Right cardiac atrium (tissue), 5 donors: ENCODE results near the gene FURIN. TPM values are rescaled to one million over a fixed set of nuclear protein-coding genes. Genes with fewer than 3 reads are reported as not detected.

Experiments
- ATAC-seq, 2 donors: fragments of 200-7000 bp; cut with Tn5 transposase; one replicate each; pipeline versions ENCODE4 v1.8.0 to v1.9.1; 2020; ENCODE audit warnings: moderate library complexity in 2 of 2, mild to moderate bottlenecking in 1 of 2
- DNase-seq, 3 donors: peaks; one replicate each; pipeline ENCODE4 v3.0.0-alpha.2; 2020
- H3K27ac ChIP-seq: one replicate; pipeline ENCODE4 v1.5.1; 2013; ENCODE audit warnings: mild to moderate bottlenecking, low read length, control low read depth, moderate library complexity
- H3K27me3 ChIP-seq: one replicate; pipeline ENCODE4 v1.6.1; 2013; ENCODE audit not compliant: control insufficient read depth, insufficient read depth
- H3K4me1 ChIP-seq: one replicate; pipeline ENCODE4 v1.6.1; 2013; ENCODE audit warnings: low read length; ENCODE audit not compliant: control insufficient read depth, insufficient read depth
- H3K4me3 ChIP-seq: one replicate; pipeline ENCODE4 v1.5.1; 2013; ENCODE audit warnings: low read length, control low read depth
- H3K9me3 ChIP-seq: one replicate; pipeline ENCODE4 v1.6.1; 2013; ENCODE audit warnings: low read length; ENCODE audit not compliant: control insufficient read depth
- WGBS: extraction: QIAGEN DNeasy Blood & Tissue Kit; methylation state at CpG from one replicate; pipeline ENCODE4 v1.1.7; 2013; 5-methylcytosine and 5-hydroxymethylcytosine counted together
- intact Hi-C, 4 donors: fragments of 100-400 bp; cut with DNase I; formaldehyde crosslinking; loops; one replicate each; pipeline versions ENCODE4 v1.11.0 to v1.14.0; 2022 to 2023
- polyA plus RNA-seq: library from polyadenylated mRNA; stranded (reverse); fragments of 200-250 nt; gene quantifications from one replicate; pipeline ENCODE4 v1.2.3, GENCODE V29; 2013
- total RNA-seq, 4 donors: library from RNA; stranded (reverse); fragmentation: NEBNext Ultra II Directional; extraction: Animal tissue kit (Norgen Biotek cat#: 25700); gene quantifications; one replicate each; pipeline ENCODE4 v1.2.1, GENCODE V29; 2021
- donor health status: healthy with polysubstance abuse.
- donor health status: DM: no; HTN: yes; CAD: no.
- donor health status: DM: no; HTN: no; CAD: no.
- donor health status: DM: no; HTN: yes; CAD: no; lungs with severe emphysema.
- donor health status: DM: yes; HTN: yes; CAD: no.

Gene FURIN
- total and polyA plus RNA-seq, 5 donors = 57.4 to 69.0 (median 60.1) TPM

DNA sequence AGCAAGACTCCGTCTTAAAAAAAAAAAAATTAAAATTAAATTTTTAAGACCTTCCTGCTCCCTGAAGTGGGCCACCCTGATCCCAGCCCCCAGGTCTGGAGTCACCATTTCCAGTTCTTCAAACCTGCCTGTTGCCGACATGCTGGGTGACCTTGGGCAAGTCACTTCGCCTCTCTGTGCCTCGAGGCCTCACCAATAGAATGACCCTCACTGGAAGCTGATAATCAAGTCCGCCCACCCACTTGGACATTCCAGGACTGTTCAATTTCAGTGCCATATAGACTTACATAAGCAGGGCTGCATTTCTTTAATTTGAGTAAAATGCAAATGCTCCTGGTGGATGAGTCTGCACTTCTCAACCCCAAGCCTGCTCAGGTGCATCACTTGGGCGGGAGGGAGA, 39.3 kb upstream of the FURIN start:
- ATAC-seq (no peak), DNase-seq (no peak)
- WGBS = 89% methylated on average over 6 of the region's 6 CpGs
- H3K27ac ChIP-seq = no peak overlapping the region
- intact Hi-C loops = no loop called here
- H3K27me3 ChIP-seq = no peaks in the 10 kb centered on the region
- H3K4me3 ChIP-seq = no peak overlapping the region
- H3K4me1 ChIP-seq = no peaks in the 10 kb centered on the region
- no peaks in the 10 kb centered on the region for H3K9me3 ChIP-seq

DNA sequence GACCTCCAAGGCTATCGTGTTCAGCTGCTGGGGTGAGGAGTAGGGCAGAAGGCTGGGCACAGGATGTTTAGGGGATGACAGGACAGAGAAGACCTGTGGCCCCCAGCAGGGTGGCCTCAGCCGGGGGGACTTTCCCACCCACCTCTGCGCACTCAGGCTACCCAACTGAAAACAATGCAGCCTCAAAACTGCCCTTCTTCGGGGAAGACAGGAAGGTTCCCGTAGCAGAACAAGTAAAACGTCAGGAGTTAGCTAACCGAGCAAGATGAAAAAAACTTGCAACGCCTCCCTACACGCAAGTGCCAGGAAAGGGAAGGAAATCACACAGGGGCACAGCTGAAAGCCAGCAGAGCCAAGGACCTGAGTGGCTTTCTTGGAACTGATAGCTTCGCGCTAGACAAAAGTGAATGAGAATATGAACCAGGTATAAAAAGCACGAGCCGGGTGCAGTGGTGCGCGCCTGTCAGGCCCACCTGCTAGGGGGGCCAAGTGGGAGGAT, 38.4 kb upstream of the FURIN start:
- 59% methylated on average over 15 of the region's 15 CpGs for WGBS
- no peak overlapping the region for H3K4me3 ChIP-seq
- DNase-seq = no peak
- H3K27ac ChIP-seq = no peak overlapping the region
- H3K9me3 ChIP-seq = no peaks in the 10 kb centered on the region
- no peaks in the 10 kb centered on the region for H3K27me3 ChIP-seq
- intact Hi-C loops = no loop called here
- peak; percentile 54 to 72 for ATAC-seq
- no peaks in the 10 kb centered on the region for H3K4me1 ChIP-seq

DNA sequence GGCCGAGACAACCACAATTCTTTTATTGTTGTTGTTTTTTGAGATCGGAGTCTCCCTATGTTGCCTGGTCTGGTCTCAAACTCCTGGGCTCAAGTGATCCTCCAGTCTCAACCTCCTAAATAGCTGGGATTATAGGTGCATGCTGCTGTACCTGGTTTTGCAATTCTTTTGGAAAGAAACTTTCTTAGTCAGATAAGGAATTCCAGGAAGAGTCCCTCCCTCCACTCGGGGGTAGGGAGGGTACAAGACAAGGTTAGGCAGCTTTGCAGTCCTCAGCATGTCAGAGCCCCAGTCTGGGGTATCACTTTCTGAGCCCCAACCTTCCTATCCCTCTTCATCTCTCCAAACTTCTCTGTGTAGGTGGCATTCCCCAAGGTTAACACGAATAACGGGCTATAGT, 33.8 kb upstream of the FURIN start:
- Histone ChIP-seq H3K27ac (no peak overlapping the region), H3K4me3 (no peak overlapping the region), H3K27me3 (no peaks in the 10 kb centered on the region), H3K9me3 (no peaks in the 10 kb centered on the region), H3K4me1 (no peaks in the 10 kb centered on the region)
- ATAC-seq (no peak), DNase-seq (no peak)
- 84% methylated on average over 5 of the region's 5 CpGs for WGBS
- intact Hi-C loops = no loop called here

DNA sequence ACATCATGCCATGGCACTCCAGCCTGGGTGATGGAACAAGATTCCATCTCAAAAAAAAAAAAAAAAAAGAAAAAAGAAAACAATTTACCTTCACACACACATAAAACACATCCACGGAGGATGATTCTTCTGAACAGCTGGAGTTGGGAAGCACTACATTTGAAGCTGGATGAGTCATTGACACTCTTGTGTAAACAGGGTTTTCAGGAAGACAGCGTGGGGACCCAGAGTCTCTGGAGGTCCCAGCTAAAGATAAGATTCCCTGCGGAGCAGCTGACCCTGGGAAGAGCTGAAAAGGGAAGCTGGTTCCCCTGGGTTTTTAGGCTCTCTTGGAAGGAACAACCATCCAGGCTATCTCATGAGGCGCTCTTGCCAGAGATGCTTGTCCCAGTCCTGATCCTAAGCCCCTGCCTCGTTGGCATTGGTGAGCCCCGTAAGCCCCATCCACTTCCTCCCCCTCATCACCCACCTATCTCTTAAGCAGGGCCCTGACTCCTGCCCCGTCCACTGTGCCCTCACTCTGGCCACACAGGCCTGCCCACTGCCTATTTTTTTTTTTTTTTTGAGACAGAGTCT, 32.0 kb upstream of the FURIN start:
- H3K4me3 ChIP-seq = no peak overlapping the region
- H3K27me3 ChIP-seq = no peaks in the 10 kb centered on the region
- 53% methylated on average over 7 of the region's 7 CpGs for WGBS
- intact Hi-C loops = no loop called here
- DNase-seq = no peak
- no peaks in the 10 kb centered on the region for H3K9me3 ChIP-seq
- no peaks in the 10 kb centered on the region for H3K4me1 ChIP-seq
- peak in 1 of 2 donors; percentile 45 for ATAC-seq
- no peak overlapping the region for H3K27ac ChIP-seq

DNA sequence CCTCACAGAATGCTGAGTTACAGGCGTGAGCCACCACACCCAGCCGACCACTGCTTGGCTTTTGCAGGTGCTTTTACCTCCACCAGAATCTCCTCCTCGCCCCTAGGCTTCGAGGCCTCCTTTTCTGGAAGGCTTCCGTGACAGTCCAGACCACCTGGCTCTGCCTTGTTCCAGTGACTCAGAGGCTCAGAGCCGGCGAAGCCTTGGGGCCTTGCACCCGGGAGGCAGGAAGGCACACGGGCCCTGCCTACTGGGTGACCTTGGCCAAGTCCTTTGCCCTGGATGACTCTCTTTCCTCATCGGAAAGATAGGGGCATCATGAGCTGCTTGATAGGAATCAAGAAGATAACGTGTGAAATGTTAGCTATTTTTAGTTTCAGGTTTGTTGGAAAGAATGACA, 31.3 kb upstream of the FURIN start:
- H3K4me1 ChIP-seq = no peaks in the 10 kb centered on the region

DNA sequence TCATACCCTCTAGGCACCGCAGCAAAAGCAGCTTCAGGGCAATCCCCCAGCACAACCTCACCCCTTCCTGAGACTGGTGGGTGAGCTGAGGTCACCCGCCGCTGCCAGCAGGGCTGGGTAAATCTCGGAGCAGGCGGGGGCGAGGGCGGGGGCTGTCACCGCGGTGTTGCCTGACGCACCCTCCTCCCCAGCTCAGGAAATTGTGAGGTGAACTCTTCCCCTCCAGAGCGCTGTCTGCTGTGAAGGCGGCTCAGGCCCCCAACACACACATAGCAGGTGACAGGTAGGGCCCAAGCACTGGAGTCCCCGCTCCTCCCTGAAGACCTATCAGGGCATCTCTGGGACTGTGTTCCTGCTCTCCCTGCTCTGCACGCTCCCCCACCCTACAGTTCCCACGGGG, 30.2 kb upstream of the FURIN start:
- H3K4me3 ChIP-seq = no peak overlapping the region
- H3K27ac ChIP-seq = no peak overlapping the region
- WGBS = 71% methylated on average over 15 of the region's 15 CpGs
- ATAC-seq (no peak), DNase-seq (no peak)
- intact Hi-C loops = no loop called here
- no peaks in the 10 kb centered on the region for H3K9me3 ChIP-seq
- H3K4me1 ChIP-seq = no peaks in the 10 kb centered on the region
- no peaks in the 10 kb centered on the region for H3K27me3 ChIP-seq

More for the DNA sequence above, 31.3 kb upstream of the FURIN start:
- intact Hi-C loops = no loop called here
- no peak for DNase-seq
- Histone ChIP-seq H3K4me3 (no peak overlapping the region), H3K27ac (no peak overlapping the region), H3K9me3 (no peaks in the 10 kb centered on the region), H3K27me3 (no peaks in the 10 kb centered on the region)
- WGBS = 83% methylated on average over 11 of the region's 11 CpGs
- no peak for ATAC-seq

DNA sequence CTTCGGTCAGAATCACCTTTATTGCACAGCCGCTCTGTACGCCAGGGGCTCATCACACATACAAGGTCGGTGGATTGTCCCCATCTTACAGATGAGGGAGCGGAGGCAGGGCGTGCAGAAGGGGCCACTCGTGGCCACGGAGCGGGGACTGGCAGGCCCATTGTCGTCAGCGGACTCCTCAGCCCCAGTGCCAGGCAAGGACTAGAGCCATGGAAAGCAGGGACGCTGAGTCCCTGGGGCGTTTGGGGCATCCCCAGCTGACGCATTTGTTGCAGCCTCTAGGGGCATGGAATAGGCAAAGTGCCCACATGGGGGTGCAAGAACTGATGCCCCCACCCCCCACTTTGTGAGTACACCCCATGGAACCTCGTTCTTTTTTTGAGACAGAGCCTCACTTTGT, 29.8 kb upstream of the FURIN start:
- DNase-seq (no peak), ATAC-seq (no peak)
- H3K4me1 ChIP-seq = no peaks in the 10 kb centered on the region
- intact Hi-C loops = no loop called here
- H3K9me3 ChIP-seq = no peaks in the 10 kb centered on the region
- no peak overlapping the region for H3K27ac ChIP-seq
- H3K27me3 ChIP-seq = no peaks in the 10 kb centered on the region
- H3K4me3 ChIP-seq = no peak overlapping the region
- 91% methylated on average over 15 of the region's 15 CpGs for WGBS

DNA sequence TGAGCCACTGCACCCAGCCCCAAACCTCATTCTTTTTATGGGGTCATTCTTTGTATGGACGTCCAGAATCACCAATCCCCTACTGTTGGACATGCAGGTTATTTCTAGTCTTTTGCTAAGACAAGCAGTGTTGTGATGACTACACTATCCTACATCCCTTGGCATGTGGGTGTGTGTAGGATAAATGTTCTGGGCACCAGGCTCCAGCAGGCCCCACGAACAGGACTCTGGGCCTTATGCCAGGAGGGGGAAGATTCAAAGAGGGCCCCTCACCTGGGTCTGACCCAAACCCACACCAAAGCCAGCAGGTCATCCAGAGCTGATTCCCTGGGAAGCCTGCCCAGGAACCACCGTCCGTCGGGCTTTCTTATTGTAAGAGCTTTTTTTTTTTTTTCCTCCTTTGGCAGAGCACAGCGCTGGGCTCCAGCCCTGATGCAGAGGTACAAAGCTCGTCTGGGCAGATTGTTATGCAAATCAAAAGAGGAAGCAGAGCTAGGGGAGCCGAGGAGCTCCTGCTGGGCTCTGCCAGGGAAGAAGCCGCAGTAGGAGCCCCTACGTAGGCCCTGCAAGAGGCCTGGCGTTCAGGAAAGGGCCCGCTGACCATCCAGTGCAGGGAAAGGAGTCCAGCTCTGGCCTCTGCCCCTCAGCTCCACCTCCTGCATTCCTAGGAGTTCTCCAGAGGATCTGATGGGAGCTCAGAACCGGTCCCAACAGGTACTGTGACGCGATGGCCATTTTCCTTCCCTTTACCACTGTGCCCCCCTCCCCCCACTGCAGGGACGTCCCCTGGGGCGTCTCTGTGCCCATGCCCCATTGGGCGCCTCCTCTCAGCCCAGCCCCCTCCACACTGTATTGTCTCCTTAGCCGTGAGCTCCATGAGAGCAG, 29.0 kb upstream of the FURIN start:
- Histone ChIP-seq H3K4me1 (no peaks in the 10 kb centered on the region), H3K9me3 (no peaks in the 10 kb centered on the region), H3K27ac (no peak overlapping the region), H3K4me3 (no peak overlapping the region), H3K27me3 (no peaks in the 10 kb centered on the region)
- ATAC-seq (peak; percentile 63 to 72), DNase-seq (no peak)
- intact Hi-C loops = no loop called here
- 58% methylated on average over 19 of the region's 19 CpGs for WGBS

DNA sequence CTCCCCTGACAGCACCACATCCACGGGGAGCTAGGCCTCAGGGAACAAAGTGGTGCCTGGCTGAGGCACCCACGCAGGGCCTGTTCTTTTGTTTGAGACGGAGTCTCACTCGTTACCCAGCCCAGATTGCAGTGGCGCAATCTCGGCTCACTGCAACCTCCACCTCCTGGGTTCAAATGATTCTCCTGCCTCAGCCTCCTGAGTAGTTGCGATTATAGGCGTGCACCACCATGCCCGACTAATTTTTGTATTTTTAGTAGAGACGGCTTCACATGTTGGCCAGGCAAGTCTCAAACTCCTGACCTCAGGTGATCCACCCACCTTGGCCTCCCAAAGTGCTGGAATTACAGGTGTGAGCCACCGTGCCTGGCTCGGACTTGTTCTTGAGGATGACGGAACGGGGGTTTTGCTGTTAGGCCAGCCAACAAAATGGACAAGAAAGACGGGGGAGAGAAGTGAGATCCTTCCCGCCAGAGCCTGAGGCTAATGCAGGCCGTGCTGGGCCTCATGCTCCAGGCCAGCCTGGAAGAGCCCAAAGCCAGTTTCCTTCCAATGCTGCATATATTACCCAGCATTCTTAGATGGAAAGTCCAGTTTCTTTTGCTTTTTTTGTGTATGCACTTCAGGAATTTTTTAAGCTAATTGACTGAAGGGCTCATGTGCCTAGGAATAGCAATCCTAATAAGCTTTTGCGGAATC, 28.1 kb upstream of the FURIN start:
- H3K27ac ChIP-seq = no peak overlapping the region
- no peaks in the 10 kb centered on the region for H3K27me3 ChIP-seq
- no peak overlapping the region for H3K4me3 ChIP-seq
- intact Hi-C loops = no loop called here
- H3K4me1 ChIP-seq = no peaks in the 10 kb centered on the region
- ATAC-seq (no peak), DNase-seq (no peak)
- no peaks in the 10 kb centered on the region for H3K9me3 ChIP-seq
- WGBS = 94% methylated on average over 18 of the region's 18 CpGs

DNA sequence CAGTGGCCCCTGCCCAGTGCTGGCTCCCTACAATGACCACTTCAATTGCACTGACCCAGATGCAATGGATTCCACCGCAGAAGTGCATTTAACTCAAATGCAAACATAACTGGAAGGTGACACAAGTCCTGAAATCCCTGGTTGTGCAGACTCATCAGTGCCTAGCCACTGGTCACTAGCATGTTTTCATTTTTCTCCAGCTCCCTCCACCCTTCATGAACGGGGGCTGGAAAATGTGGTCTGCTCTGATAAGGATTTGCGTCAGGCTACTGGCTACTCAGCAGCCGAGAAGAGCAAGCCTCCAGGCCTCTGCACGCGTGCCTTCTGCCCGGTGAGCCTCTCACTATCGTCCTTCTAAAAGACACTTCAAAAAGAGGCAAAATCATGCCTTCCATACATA, 27.4 kb upstream of the FURIN start:
- no peaks in the 10 kb centered on the region for H3K27me3 ChIP-seq
- H3K27ac ChIP-seq = no peak overlapping the region
- WGBS = 57% methylated on average over 8 of the region's 8 CpGs
- H3K9me3 ChIP-seq = no peaks in the 10 kb centered on the region
- no peak overlapping the region for H3K4me3 ChIP-seq
- no peak for ATAC-seq
- H3K4me1 ChIP-seq = no peaks in the 10 kb centered on the region
- no peak for DNase-seq
- intact Hi-C loops = no loop called here

DNA sequence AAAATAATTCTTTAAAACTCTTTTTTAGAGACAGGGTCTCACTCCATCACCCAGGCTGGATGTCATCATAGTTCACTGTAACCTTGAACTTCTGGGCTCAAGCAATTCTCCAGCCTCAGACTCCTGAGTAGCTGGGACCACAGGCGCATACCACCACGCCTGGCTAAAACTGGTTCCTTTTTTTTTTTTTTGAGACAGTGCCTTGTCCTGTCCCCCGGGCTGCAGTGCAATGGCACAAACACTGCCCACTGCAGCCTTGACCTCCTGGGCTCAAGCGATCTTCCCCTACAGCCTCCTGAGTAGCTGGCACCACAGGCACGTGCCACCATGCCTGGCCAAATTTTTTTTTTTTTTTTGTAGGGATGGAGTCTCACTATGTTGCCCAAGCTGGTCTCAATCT, 23.7 kb upstream of the FURIN start:
- intact Hi-C loops = no loop called here
- no peak overlapping the region for H3K27ac ChIP-seq
- 72% methylated on average over 5 of the region's 5 CpGs for WGBS

More for the DNA sequence above, 23.7 kb upstream of the FURIN start:
- Histone ChIP-seq H3K27me3 (no peaks in the 10 kb centered on the region), H3K4me3 (no peak overlapping the region), H3K9me3 (no peaks in the 10 kb centered on the region), H3K4me1 (no peaks in the 10 kb centered on the region)
- ATAC-seq (peak in 1 of 2 donors; percentile 19), DNase-seq (no peak)
